OCI-LY7 (cell line): Measurements from ENCODE around the gene ROPN1L. TPM values are rescaled to one million over a fixed set of nuclear protein-coding genes. Genes with fewer than 3 reads are reported as not detected.

Experiments
- BruUV-seq: library from RNA; stranded (reverse); fragments of 400-500 nt; replicated peaks from 2 replicates; lab custom pipeline; 2021; lab: Mats Ljungman, UMichigan
- CTCF ChIA-PET: fragments of 300-600 bp; sonication (Branson Sonifier 250); formaldehyde crosslinking; loops from one replicate; lab custom pipeline; 2022; ENCODE audit warnings: antibody characterized with exemption; ENCODE audit not compliant: unreplicated experiment; lab: Charles Lee
- POLR2A ChIA-PET: fragments of 300-600 bp; sonication (Branson Sonifier 250); formaldehyde crosslinking; loops from one replicate; lab custom pipeline; 2022; ENCODE audit warnings: antibody characterized with exemption; lab: Charles Lee
- DNase-seq: peaks from one replicate; pipeline ENCODE4 v3.0.0-alpha.2; 2015; ENCODE audit warnings: low spot score
- H2AFZ ChIP-seq: fragments of 200-600 bp; sonication (generic), shearing (Covaris generic); 2 replicates; pipeline ENCODE4 v1.6.1; 2014; ENCODE audit warnings: mild to moderate bottlenecking, antibody characterized with exemption, low read length, moderate library complexity
- H3K27ac ChIP-seq: fragments of 200-600 bp; sonication (generic); 2 replicates; pipeline ENCODE4 v1.5.1; 2014; ENCODE audit warnings: mixed run types, low read depth, mild to moderate bottlenecking, moderate library complexity, low read length, inconsistent platforms; ENCODE audit not compliant: poor library complexity, severe bottlenecking
- H3K36me3 ChIP-seq: fragments of 200-600 bp; sonication (generic); 2 replicates; pipeline ENCODE4 v1.6.1; 2014; ENCODE audit warnings: mild to moderate bottlenecking, antibody characterized with exemption, low read length, moderate library complexity, mixed read lengths; ENCODE audit not compliant: insufficient read depth
- H3K4me1 ChIP-seq: fragments of 200-600 bp; sonication (generic); 2 replicates; pipeline ENCODE4 v1.5.1; 2014; ENCODE audit warnings: mild to moderate bottlenecking, low read length; ENCODE audit not compliant: insufficient read depth, poor library complexity, severe bottlenecking
- H3K4me2 ChIP-seq: fragments of 200-600 bp; sonication (generic); 2 replicates; pipeline ENCODE4 v1.6.1; 2014; ENCODE audit warnings: mild to moderate bottlenecking, low read length
- H3K4me3 ChIP-seq: fragments of 200-600 bp; sonication (generic); 2 replicates; pipeline ENCODE4 v1.5.1; 2014; ENCODE audit warnings: mild to moderate bottlenecking, low read depth, low read length; ENCODE audit not compliant: poor library complexity, severe bottlenecking
- H3K79me2 ChIP-seq: fragments of 200-600 bp; sonication (generic); 2 replicates; pipeline ENCODE4 v1.6.1; 2016; ENCODE audit warnings: low read depth, mild to moderate bottlenecking, low read length, moderate library complexity, mixed read lengths; ENCODE audit not compliant: insufficient read depth
- H3K9me2 ChIP-seq: fragments of 200-600 bp; sonication (generic); 2 replicates; pipeline ENCODE4 v1.6.1; 2016; ENCODE audit warnings: mild to moderate bottlenecking, low read length, mixed read lengths; ENCODE audit not compliant: insufficient read depth
- H3K9me3 ChIP-seq: fragments of 200-600 bp; sonication (generic); 2 replicates; pipeline ENCODE4 v1.6.1; 2014; ENCODE audit warnings: mild to moderate bottlenecking, mixed run types, low read length, mixed read lengths
- H4K20me1 ChIP-seq: fragments of 200-600 bp; sonication (generic); 2 replicates; pipeline ENCODE4 v1.6.1; 2014; ENCODE audit warnings: mild to moderate bottlenecking, antibody characterized with exemption, low read length, moderate library complexity, mixed read lengths; ENCODE audit not compliant: insufficient read depth
- EZH2phosphoT487 ChIP-seq: fragments of 200-600 bp; sonication (generic); IDR thresholded peaks from 2 replicates; pipeline ENCODE4 v1.6.1; 2018; ENCODE audit warnings: low read depth, borderline replicate concordance, mild to moderate bottlenecking, mixed run types, antibody characterized with exemption, low read length, moderate library complexity, mixed read lengths
- intact Hi-C: fragments of 100-400 bp; cut with micrococcal nuclease; formaldehyde crosslinking; loops from one replicate; pipeline ENCODE4 v1.10.0; 2022; ENCODE audit not compliant: unreplicated experiment
- total RNA-seq, 2 experiments: library from RNA; depleted of rRNA in 1 of 2; stranded (reverse); fragments of >200 nt in 1 of 2; shearing (Covaris generic) in 1 of 2; gene quantifications; 2 replicates each; pipeline ENCODE4 v1.2.3, GENCODE V29; 2014 to 2022
- TF ChIP-seq, protein P1 (sequence below): fragments of 200-600 bp; sonication (generic); conservative IDR thresholded peaks from 2 replicates; pipeline ENCODE4 v1.5.1; 2014; ENCODE audit warnings: mild to moderate bottlenecking, antibody characterized with exemption, low read length, moderate library complexity, mixed read lengths

ROPN1L gene
- total RNA-seq, 2 experiments from 2014 or later = 0.35 to 0.36 TPM

DNA sequence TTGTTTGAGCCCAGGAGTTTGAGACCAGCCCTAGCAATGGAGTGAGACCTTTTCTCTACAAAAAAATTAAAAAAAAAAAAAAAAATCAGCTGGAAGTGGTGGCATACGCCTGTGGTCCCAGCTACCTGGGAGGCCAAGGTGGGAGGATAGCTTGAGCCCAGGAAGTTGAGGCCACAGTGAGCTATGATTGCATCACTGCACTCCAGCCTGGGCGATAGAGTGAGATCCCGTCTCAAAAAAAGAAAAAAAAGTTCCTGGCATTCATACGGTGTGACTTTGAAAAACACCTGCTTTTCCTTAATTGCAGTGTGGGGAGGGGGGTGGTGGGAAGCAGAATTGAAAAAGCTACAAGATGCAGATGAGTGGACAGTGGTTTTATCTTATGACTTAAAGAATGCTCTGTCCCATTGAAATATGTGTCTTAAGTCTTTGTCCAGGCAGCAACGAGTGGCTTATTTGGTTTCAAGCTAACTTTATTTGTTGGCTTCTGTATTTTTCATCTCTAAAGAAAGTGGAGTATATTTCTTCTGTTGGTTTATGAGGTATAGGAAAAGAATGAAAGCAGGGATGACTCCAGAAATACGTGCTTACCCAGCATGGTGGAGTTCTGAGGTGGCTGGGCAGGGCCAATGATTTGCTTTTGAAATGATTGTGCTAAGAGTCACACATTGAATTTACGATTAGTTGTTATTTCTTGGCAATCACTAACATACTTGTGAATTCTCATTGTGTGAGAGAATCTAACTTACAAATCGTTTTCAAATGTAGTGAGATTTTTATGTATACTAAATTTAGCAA, 27.8 kb downstream of the ROPN1L start:
- ChIA-PET POLR2A (interaction anchor here (0.6 to 0.7 kb wide), 2 partner anchors 138 to 268 kb away, joined by 3 read pairs; no protein-coding TSS in a partner anchor), CTCF (no interaction called here)
- Histone ChIP-seq H4K20me1 (no peaks in the 10 kb centered on the region), H2AFZ (no peak overlapping the region), H3K9me2 (no peaks in the 10 kb centered on the region), H3K36me3 (no peaks in the 10 kb centered on the region), H3K9me3 (no peaks in the 10 kb centered on the region), H3K4me1 (peaks cover 3% of the 10 kb centered on the region), H3K27ac (no peak overlapping the region), H3K4me3 (no peak overlapping the region), H3K79me2 (no peaks in the 10 kb centered on the region), H3K4me2 (no peak overlapping the region)
- no TSS peak for BruUV-seq
- intact Hi-C loops = no loop called here
- no peak for TF ChIP-seq EZH2phosphoT487
- TF ChIP-seq, protein P1, sequence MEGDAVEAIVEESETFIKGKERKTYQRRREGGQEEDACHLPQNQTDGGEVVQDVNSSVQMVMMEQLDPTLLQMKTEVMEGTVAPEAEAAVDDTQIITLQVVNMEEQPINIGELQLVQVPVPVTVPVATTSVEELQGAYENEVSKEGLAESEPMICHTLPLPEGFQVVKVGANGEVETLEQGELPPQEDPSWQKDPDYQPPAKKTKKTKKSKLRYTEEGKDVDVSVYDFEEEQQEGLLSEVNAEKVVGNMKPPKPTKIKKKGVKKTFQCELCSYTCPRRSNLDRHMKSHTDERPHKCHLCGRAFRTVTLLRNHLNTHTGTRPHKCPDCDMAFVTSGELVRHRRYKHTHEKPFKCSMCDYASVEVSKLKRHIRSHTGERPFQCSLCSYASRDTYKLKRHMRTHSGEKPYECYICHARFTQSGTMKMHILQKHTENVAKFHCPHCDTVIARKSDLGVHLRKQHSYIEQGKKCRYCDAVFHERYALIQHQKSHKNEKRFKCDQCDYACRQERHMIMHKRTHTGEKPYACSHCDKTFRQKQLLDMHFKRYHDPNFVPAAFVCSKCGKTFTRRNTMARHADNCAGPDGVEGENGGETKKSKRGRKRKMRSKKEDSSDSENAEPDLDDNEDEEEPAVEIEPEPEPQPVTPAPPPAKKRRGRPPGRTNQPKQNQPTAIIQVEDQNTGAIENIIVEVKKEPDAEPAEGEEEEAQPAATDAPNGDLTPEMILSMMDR = no peak
- DNase-seq = no peak

DNA sequence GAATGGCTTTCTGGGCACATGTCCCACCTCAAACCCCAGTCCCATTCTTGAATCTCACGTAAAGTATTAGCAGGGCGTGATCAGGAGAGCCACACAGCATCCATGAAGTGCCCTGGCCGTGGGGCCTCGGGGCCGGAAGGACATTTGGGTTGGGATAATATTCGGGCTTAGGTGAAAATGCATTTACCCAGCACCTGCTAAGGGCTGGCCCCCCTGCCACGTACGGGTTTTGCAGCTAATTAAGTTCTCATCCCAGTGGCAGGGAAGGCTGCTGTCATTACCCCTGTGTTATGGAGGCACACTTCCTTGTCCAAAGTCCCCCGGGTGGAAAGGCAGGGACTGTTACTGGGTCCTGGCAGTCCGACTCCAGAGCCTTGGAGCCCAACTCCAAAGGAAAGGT, 29.0 kb downstream of the ROPN1L start:
- no peaks in the 10 kb centered on the region for H3K9me3 ChIP-seq
- no peak overlapping the region for H3K4me2 ChIP-seq
- CTCF ChIA-PET = no interaction called here
- H2AFZ ChIP-seq = no peak overlapping the region
- no peaks in the 10 kb centered on the region for H4K20me1 ChIP-seq
- POLR2A ChIA-PET = no interaction called here
- intact Hi-C loops = no loop called here
- H3K9me2 ChIP-seq = no peaks in the 10 kb centered on the region
- no peaks in the 10 kb centered on the region for H3K79me2 ChIP-seq
- TF ChIP-seq EZH2phosphoT487 = no peak
- TF ChIP-seq, protein P1 = no peak
- no peak overlapping the region for H3K4me3 ChIP-seq
- no TSS peak for BruUV-seq
- no peak overlapping the region for H3K27ac ChIP-seq
- H3K4me1 ChIP-seq = peaks cover 3% of the 10 kb centered on the region
- no peaks in the 10 kb centered on the region for H3K36me3 ChIP-seq
- DNase-seq = no peak

DNA sequence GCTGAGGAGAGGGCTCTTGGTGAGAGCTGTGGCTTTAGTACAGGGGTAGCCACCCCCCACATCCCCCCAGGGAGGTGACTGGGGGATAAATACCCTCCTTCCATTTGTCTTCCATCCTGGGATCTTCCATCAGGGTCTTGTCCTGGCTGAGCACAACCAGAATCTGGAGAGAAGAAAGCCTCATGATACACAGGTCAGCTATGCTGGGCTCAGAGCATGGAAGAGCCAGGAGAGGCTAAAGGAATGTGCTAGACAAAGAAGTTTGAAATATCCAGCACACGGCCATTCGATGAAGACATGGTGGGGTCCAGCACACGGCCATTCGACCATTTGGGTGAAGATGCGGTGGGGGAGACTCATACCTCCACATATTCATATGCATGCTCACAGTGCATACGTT, 30.0 kb downstream of the ROPN1L start:
- no peak overlapping the region for H3K4me2 ChIP-seq
- no peak for DNase-seq
- H2AFZ ChIP-seq = no peak overlapping the region
- no peaks in the 10 kb centered on the region for H3K36me3 ChIP-seq
- no peak overlapping the region for H3K27ac ChIP-seq
- POLR2A ChIA-PET = interaction anchor here (0.6 kb wide), 1 partner anchor 167 kb away, joined by 3 read pairs; no protein-coding TSS in a partner anchor
- H3K4me1 ChIP-seq = peaks cover 3% of the 10 kb centered on the region
- H3K79me2 ChIP-seq = no peaks in the 10 kb centered on the region
- no TSS peak for BruUV-seq
- CTCF ChIA-PET = interaction anchor here (0.6 kb wide), 1 partner anchor 160 kb away, joined by 3 read pairs; no protein-coding TSS in a partner anchor
- H4K20me1 ChIP-seq = no peaks in the 10 kb centered on the region
- H3K9me2 ChIP-seq = no peaks in the 10 kb centered on the region
- intact Hi-C loops = no loop called here
- TF ChIP-seq, protein P1 = no peak
- no peak for TF ChIP-seq EZH2phosphoT487
- H3K9me3 ChIP-seq = no peaks in the 10 kb centered on the region
- H3K4me3 ChIP-seq = no peak overlapping the region
